Kidney epithelial cell (primary cell): ENCODE data around the gene CELSR1. TPM values are rescaled to one million over a fixed set of nuclear protein-coding genes. Genes with fewer than 3 reads are reported as not detected.

Source experiments
- DNase-seq: peaks from one replicate; pipeline ENCODE4 v3.0.0-alpha.2; 2010; ENCODE audit warnings: low read depth
- H3K27me3 ChIP-seq: 2 replicates; pipeline ENCODE4 v1.6.0; 2011; ENCODE audit warnings: low read length; ENCODE audit not compliant: control insufficient read depth, insufficient read depth
- H3K36me3 ChIP-seq: 2 replicates; pipeline ENCODE4 v1.5.1; 2011; ENCODE audit warnings: low read length; ENCODE audit not compliant: control insufficient read depth, insufficient read depth
- H3K4me3 ChIP-seq: 2 replicates; pipeline ENCODE4 v1.5.1; 2011; ENCODE audit warnings: low read depth, mild to moderate bottlenecking, control low read depth, low read length
- CTCF ChIP-seq: IDR thresholded peaks from 2 replicates; pipeline ENCODE4 v1.5.1; 2011; ENCODE audit warnings: mild to moderate bottlenecking, moderate library complexity, low read length, control low read depth, inconsistent platforms; ENCODE audit not compliant: insufficient read depth, poor library complexity, severe bottlenecking
- total RNA-seq: library from RNA; depleted of rRNA; stranded (reverse); fragments of >200 nt; gene quantifications from 2 replicates; pipeline ENCODE4 v1.2.3, GENCODE V29; 2015

Gene CELSR1
- total RNA-seq, 1 donor from 2014 or later: 180 TPM

- no peak for DNase-seq
- TF ChIP-seq CTCF: no peak
- Histone ChIP-seq H3K4me3 (no peak overlapping the region), H3K36me3 (no peaks in the 10 kb centered on the region), H3K27me3 (no peaks in the 10 kb centered on the region)
Measured at GRCh38 chr22:46509416-46510089, 27.9 kb downstream of the CELSR1 start.

DNA sequence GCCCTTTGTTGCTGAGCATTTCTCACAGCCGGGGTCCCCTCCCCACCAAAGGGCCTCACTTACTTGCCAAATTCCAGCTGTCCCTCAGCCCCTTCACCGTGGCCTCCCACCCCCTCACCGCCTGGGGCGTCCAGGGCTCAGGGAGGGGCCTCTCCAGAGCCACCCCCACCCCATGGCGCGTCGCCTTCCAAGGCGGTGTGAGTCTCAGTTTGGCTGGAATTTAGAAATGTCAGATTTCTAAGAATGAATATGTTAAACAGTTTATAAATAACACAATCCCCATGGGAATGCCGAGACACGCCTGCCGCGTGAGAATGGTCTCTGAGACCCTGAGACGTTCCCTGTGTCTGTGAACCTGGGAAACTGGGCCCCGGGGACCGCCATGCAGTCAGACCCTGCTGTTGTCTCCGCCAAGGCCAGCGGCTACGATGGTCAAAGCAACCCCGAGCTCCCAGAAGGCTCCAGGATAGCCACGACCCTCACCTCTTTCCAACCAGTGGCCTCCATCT lies 28.9 kb downstream of the CELSR1 start:
- Histone ChIP-seq H3K36me3 (no peaks in the 10 kb centered on the region), H3K27me3 (no peaks in the 10 kb centered on the region), H3K4me3 (no peak overlapping the region)
- DNase-seq: no peak
- TF ChIP-seq CTCF: no peak

DNA sequence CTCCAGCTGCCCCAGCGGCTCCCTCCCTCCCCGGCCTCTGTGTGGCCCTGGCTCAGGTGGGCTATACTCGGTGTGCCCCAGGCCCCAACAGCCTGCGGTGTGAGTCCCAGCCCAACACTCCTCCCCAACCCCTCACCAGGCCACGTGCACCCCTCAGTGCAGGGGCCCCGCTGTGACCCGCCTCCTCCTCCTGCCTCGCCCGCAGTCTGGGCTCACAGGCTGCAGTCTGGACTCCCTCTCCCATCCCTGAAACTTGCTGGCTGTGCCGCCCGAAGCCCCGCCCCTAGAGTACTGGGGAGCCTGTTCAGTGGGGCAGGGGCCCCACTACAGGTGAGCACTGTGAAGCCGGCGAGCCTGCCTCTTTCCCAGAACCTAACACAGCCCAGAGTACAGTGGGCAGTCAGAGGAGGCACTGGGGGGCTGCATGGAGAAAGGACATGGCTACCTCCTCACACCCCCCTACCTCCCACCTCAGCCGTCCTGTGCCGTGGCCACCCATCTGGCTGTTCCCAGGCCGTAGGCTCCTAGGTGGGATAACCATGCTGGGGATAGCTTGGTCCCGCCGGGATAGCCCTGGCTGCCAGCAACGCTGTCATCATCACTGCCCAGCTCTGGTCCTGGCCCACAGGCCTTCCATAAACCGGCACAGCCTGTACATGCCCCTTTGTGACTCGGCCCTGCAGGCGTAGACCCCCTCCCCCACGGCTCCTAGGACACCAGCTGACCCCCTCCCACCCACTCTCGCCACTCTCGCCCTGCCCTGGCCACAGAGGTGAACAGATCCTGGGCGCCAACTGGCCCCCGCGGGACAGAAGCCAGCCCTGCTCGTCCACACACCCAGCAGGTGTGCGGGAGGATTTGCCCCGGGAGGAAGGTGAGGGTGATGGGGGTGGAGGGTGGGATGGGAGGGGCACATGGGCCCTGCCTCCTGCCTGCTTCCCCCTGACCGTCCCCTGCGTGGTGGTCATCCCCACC lies 29.7 kb downstream of the CELSR1 start:
- H3K36me3 ChIP-seq: no peaks in the 10 kb centered on the region
- no peaks in the 10 kb centered on the region for H3K27me3 ChIP-seq
- no peak for DNase-seq
- H3K4me3 ChIP-seq: no peak overlapping the region
- no peak for TF ChIP-seq CTCF

- no peak for TF ChIP-seq CTCF
- no peak for DNase-seq
- no peaks in the 10 kb centered on the region for H3K27me3 ChIP-seq
- H3K36me3 ChIP-seq: no peaks in the 10 kb centered on the region
- no peak overlapping the region for H3K4me3 ChIP-seq
Measured at GRCh38 chr22:46504584-46504983, 32.8 kb downstream of the CELSR1 start.

DNA sequence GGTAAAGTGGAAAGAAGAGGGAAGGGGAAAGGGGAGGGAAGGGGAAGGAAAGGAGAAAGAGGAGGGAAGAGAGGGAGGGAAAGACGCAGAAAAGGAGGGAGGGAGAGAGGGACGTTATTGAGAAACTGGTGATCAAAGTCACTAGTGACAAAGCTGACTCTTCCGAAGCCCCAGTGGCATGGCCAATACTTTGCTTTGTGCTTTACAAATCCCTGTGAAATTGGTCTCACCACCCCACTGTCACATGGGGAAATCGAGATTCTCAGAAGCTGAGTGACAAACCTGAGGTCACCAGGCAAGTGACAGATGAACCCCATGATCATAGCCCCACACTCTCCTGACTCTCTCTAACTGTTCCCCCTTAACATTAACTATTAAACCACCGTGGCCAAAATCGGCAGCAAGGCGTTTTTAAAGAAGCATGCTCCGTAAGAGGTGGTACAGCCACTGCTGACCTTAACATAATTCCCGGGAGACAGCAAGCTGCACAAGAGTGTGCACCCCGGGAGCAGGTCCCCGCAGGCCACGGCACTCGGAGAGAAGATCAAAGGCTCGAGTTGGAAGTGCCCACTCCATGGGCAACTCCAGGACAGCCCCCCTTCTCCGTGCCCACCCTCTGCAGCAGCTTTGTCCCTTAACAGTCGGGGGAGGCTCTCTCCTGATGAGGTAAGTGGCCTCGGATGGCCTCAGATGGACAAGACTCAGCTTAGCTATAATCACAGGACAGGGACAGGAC lies 34.8 kb downstream of the CELSR1 start:
- no peak for DNase-seq
- H3K4me3 ChIP-seq: no peak overlapping the region
- H3K27me3 ChIP-seq: no peaks in the 10 kb centered on the region
- no peaks in the 10 kb centered on the region for H3K36me3 ChIP-seq
- TF ChIP-seq CTCF: no peak
